GM12878 (cell line): ENCODE results near the gene SLC29A1. TPM values are rescaled to one million over a fixed set of nuclear protein-coding genes. Genes with fewer than 3 reads are reported as not detected.

Experiments used
- ATAC-seq: fragments of 200-7000 bp; cut with Tn5 transposase; 3 replicates; pipeline ENCODE4 v1.9.1; 2020; ENCODE audit warnings: mild to moderate bottlenecking, moderate library complexity
- BruUV-seq: library from RNA; stranded (reverse); fragments of 400-500 nt; replicated peaks from 2 replicates; lab custom pipeline; 2021; lab: Mats Ljungman, UMichigan
- CTCF ChIA-PET: fragments of 300-600 bp; sonication (Branson Sonifier 250); formaldehyde crosslinking; extraction: SDS; loops from one replicate; lab custom pipeline; 2021; ENCODE audit warnings: inconsistent platforms; lab: Yijun Ruan, JAX
- POLR2A ChIA-PET: fragments of 350-600 bp; formaldehyde crosslinking; extraction: SDS; loops from one replicate; lab custom pipeline; 2021; ENCODE audit warnings: inconsistent platforms; lab: Charles Lee
- RAD21 ChIA-PET: fragments of 300-600 bp; sonication (Branson Sonifier 250); formaldehyde crosslinking; loops from one replicate; lab custom pipeline; 2023; ENCODE audit warnings: antibody characterized with exemption; ENCODE audit not compliant: unreplicated experiment; lab: Charles Lee
- SMC1A ChIA-PET: fragments of 300-600 bp; sonication (Branson Sonifier 250); formaldehyde crosslinking; loops from one replicate; lab custom pipeline; 2023; ENCODE audit not compliant: unreplicated experiment, uncharacterized antibody; lab: Charles Lee
- DNase-seq: peaks from one replicate; pipeline ENCODE4 v3.0.0-alpha.2; 2011; ENCODE audit warnings: low read depth, low spot score
- FAIRE-seq: peaks from 3 replicates; lab custom pipeline; 2011; peaks lifted over from hg19 to GRCh38; lab: Jason Lieb, UNC
- H2AFZ ChIP-seq: 2 replicates; pipeline ENCODE4 v1.6.0; 2011; ENCODE audit warnings: low read depth, low read length, control low read depth; ENCODE audit not compliant: control insufficient read depth
- H3K27ac ChIP-seq: 2 replicates; pipeline ENCODE4 v1.5.1; 2011; ENCODE audit warnings: control low read depth; ENCODE audit not compliant: control insufficient read depth, insufficient read depth
- H3K27me3 ChIP-seq, 2 experiments: replicated peaks in 1 of 2; 2 replicates each; pipeline versions ENCODE4 v1.6.0 to v1.6.1; 2011; ENCODE audit warnings: low read length in 1 of 2; ENCODE audit not compliant: control insufficient read depth in 2 of 2, insufficient read depth in 2 of 2
- H3K36me3 ChIP-seq, 2 experiments: 2 replicates each; pipeline ENCODE4 v1.5.1; 2011; ENCODE audit warnings: low read length in 1 of 2; ENCODE audit not compliant: control insufficient read depth in 2 of 2, insufficient read depth in 2 of 2
- H3K4me1 ChIP-seq: 2 replicates; pipeline ENCODE4 v1.6.1; 2011; ENCODE audit warnings: mild to moderate bottlenecking, low read length, moderate library complexity, mixed read lengths; ENCODE audit not compliant: control insufficient read depth, insufficient read depth
- H3K4me2 ChIP-seq: 2 replicates; pipeline ENCODE4 v1.6.0; 2011; ENCODE audit warnings: control low read depth; ENCODE audit not compliant: control insufficient read depth, insufficient read depth
- H3K4me3 ChIP-seq: fragments of 200-600 bp; sonication (generic); 2 replicates; pipeline ENCODE4 v1.5.1; 2016
- H3K79me2 ChIP-seq: 2 replicates; pipeline ENCODE4 v1.6.0; 2011; ENCODE audit warnings: low read length; ENCODE audit not compliant: control insufficient read depth, insufficient read depth
- H3K9ac ChIP-seq: 2 replicates; pipeline ENCODE4 v1.8.0; 2011; ENCODE audit warnings: low read length, control low read depth, mixed read lengths; ENCODE audit not compliant: control insufficient read depth, insufficient read depth
- H3K9me3 ChIP-seq: replicated peaks from 3 replicates; pipeline ENCODE4 v1.5.1; 2011; ENCODE audit warnings: mild to moderate bottlenecking, low read length; ENCODE audit not compliant: control insufficient read depth, insufficient read depth
- H4K20me1 ChIP-seq: 2 replicates; pipeline ENCODE4 v1.6.0; 2011; ENCODE audit not compliant: control insufficient read depth, insufficient read depth
- BRCA1 ChIP-seq: IDR thresholded peaks from 2 replicates; pipeline ENCODE4 v1.6.1; 2011; ENCODE audit warnings: low read depth, low read length, improper control_type of control experiment
- CHD2 ChIP-seq: IDR thresholded peaks from 2 replicates; pipeline ENCODE4 v1.6.1; 2011; ENCODE audit warnings: low read depth, low read length, improper control_type of control experiment, borderline replicate concordance
- EGR1 ChIP-seq, 2 experiments: IDR thresholded peaks; 1 replicate in 1 of 2; 2 replicates in 1 of 2; pipeline ENCODE4 v1.6.1; 2011 to 2012; ENCODE audit warnings: low read depth in 2 of 2, low read length in 2 of 2, borderline replicate concordance in 1 of 2, mild to moderate bottlenecking in 1 of 2, moderate library complexity in 1 of 2
- MXI1 ChIP-seq: fragments of 150-350 bp; IDR thresholded peaks from 2 replicates; pipeline ENCODE4 v1.6.1; 2011; ENCODE audit warnings: low read depth, mild to moderate bottlenecking, inconsistent platforms, low read length, improper control_type of control experiment
- RELA ChIP-seq: fragments of 450-650 bp; IDR thresholded peaks from 2 replicates; pipeline ENCODE4 v1.8.0; 2014; ENCODE audit warnings: borderline replicate concordance; ENCODE audit not compliant: partially characterized antibody
- ZBED1 ChIP-seq: IDR thresholded peaks from 2 replicates; pipeline ENCODE4 v1.6.1; 2016; ENCODE audit warnings: borderline replicate concordance
- ZSCAN29 ChIP-seq: fragments of 450-650 bp; IDR thresholded peaks from 2 replicates; pipeline ENCODE4 v1.6.1; 2017; ENCODE audit warnings: mild to moderate bottlenecking, moderate library complexity
- WGBS: methylation state at CpG from one replicate; pipeline ENCODE4 v1.1.6; 2016; ENCODE audit warnings: low lambda C conversion rate; ENCODE audit not compliant: insufficient replicate concordance, insufficient coverage; ENCODE audit errors: missing lambda C conversion rate; 5-methylcytosine and 5-hydroxymethylcytosine counted together
- in situ Hi-C: fragments of 300-500 bp; cut with MboI; formaldehyde crosslinking; loops from 9 replicates; pipeline ENCODE4 v1.14.3; 2018; ENCODE audit warnings: mixed read lengths
- intact Hi-C: fragments of 100-400 bp; cut with micrococcal nuclease; formaldehyde crosslinking; loops from one replicate; pipeline ENCODE4 v1.14.2; 2022; ENCODE audit not compliant: unreplicated experiment
- polyA plus RNA-seq, 11 experiments: library from polyadenylated mRNA; depleted of rRNA in 4 of 11; unstranded in 6 of 11; stranded (reverse) in 5 of 11; fragments of >200 nt; fragmentation: Nextera tagmentation in 4 of 11; fragmentation: Illumina TruSeq in 1 of 11; extraction: Ambion mirVana in 4 of 11; extraction: Trizol in 1 of 11; gene quantifications; 1 replicate in 1 of 11; 2 replicates in 10 of 11; pipeline versions ENCODE4 v1.2.1 to v1.2.3, GENCODE V29; 2011 to 2016; ENCODE audit warnings: inconsistent platforms in 2 of 11, missing spikeins in 2 of 11, low read depth in 1 of 11
- total RNA-seq, 4 experiments: library from RNA; depleted of rRNA in 3 of 4; stranded (reverse); fragments of >200 nt in 3 of 4; fragmentation: Illumina TruSeq in 1 of 4; extraction: Trizol in 1 of 4; gene quantifications; 2 replicates each; pipeline versions ENCODE4 v1.2.1 to v1.2.3, GENCODE V29; 2013 to 2021
- TF ChIP-seq, protein P1 (sequence below): IDR thresholded peaks from 2 replicates; pipeline ENCODE4 v1.6.1; 2011; ENCODE audit warnings: borderline replicate concordance, low read depth, mild to moderate bottlenecking, moderate library complexity, mixed read lengths, low read length; ENCODE audit not compliant: insufficient read depth; ENCODE audit errors: extremely low read length
- TF ChIP-seq, protein P2 (sequence below): IDR thresholded peaks from 2 replicates; pipeline ENCODE4 v1.6.1; 2012; ENCODE audit warnings: low read depth, low read length, improper control_type of control experiment
- TF ChIP-seq, protein P3 (sequence below): fragments of 450-650 bp; IDR thresholded peaks from 2 replicates; pipeline ENCODE4 v1.6.1; 2016; ENCODE audit warnings: mild to moderate bottlenecking
- TF ChIP-seq, protein P4 (sequence below), 3 experiments: IDR thresholded peaks in 2 of 3; conservative IDR thresholded peaks in 1 of 3; 2 replicates each; pipeline ENCODE4 v1.5.1; 2011; ENCODE audit warnings: low read depth in 3 of 3, low read length in 3 of 3, mild to moderate bottlenecking in 3 of 3, control low read depth in 2 of 3, moderate library complexity in 2 of 3, inconsistent platforms in 1 of 3, mixed read lengths in 1 of 3; ENCODE audit not compliant: control insufficient read depth in 2 of 3, insufficient read depth in 1 of 3; ENCODE audit errors: extremely low read depth in 1 of 3

The SLC29A1 gene
- total and polyA plus RNA-seq, 10 of the 15 experiments (the other 5 are each of a cell fraction or from before 2014, with no cell fraction given), result 10.0 to 132 (median 93.4) TPM

DNA sequence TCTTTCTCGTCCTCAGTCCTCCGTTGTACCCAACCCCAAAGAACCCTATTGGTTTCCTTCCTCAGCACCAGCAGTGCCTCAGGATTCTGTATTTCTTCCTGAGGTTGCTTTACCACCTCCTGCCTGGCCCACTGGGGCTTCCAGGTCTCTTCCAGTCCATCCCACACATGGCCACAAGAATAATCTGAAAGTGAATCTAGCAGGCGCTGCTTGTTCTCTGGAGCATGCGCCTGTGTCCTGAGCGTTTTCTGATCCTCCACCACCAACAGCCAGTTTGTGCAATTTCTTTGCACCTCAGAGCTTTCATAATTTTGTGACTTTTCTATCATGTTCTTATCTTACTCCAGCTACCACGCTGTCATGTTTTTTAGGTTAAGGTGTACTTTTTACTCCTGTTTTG, 11.9 kb downstream of the SLC29A1 start:
- intact Hi-C loops, result no loop called here
- in situ Hi-C loops, result loop anchor here (5.0 to 10.0 kb wide), 2 partner anchors 63 to 130 kb away; no protein-coding TSS in a partner anchor

More for the DNA sequence above, 11.9 kb downstream of the SLC29A1 start:
- H3K9ac ChIP-seq, result no peak overlapping the region
- H3K9me3 ChIP-seq, result no peaks in the 10 kb centered on the region
- no peak overlapping the region for H2AFZ ChIP-seq
- DNase-seq (no peak), ATAC-seq (no peak), FAIRE-seq (no peak)
- TF ChIP-seq ZBED1, result no peak
- TF ChIP-seq EGR1 (IDR thresholded peaks at IDR 0.05; ENCODE audit: borderline replicate concordance in 1 of 2, low read depth in 2 of 2, low read length in 2 of 2), result no peak
- TF ChIP-seq, protein P1, sequence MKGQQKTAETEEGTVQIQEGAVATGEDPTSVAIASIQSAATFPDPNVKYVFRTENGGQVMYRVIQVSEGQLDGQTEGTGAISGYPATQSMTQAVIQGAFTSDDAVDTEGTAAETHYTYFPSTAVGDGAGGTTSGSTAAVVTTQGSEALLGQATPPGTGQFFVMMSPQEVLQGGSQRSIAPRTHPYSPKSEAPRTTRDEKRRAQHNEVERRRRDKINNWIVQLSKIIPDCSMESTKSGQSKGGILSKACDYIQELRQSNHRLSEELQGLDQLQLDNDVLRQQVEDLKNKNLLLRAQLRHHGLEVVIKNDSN, result no peak
- TF ChIP-seq ZSCAN29, result no peak
- no peak for TF ChIP-seq BRCA1
- no peak for TF ChIP-seq CHD2
- TF ChIP-seq, protein P2, sequence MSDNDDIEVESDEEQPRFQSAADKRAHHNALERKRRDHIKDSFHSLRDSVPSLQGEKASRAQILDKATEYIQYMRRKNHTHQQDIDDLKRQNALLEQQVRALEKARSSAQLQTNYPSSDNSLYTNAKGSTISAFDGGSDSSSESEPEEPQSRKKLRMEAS, result no peak
- no peak for TF ChIP-seq MXI1
- TF ChIP-seq, protein P3, sequence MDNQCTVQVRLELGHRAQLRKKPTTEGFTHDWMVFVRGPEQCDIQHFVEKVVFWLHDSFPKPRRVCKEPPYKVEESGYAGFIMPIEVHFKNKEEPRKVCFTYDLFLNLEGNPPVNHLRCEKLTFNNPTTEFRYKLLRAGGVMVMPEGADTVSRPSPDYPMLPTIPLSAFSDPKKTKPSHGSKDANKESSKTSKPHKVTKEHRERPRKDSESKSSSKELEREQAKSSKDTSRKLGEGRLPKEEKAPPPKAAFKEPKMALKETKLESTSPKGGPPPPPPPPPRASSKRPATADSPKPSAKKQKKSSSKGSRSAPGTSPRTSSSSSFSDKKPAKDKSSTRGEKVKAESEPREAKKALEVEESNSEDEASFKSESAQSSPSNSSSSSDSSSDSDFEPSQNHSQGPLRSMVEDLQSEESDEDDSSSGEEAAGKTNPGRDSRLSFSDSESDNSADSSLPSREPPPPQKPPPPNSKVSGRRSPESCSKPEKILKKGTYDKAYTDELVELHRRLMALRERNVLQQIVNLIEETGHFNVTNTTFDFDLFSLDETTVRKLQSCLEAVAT, result no peak
- TF ChIP-seq, protein P4, sequence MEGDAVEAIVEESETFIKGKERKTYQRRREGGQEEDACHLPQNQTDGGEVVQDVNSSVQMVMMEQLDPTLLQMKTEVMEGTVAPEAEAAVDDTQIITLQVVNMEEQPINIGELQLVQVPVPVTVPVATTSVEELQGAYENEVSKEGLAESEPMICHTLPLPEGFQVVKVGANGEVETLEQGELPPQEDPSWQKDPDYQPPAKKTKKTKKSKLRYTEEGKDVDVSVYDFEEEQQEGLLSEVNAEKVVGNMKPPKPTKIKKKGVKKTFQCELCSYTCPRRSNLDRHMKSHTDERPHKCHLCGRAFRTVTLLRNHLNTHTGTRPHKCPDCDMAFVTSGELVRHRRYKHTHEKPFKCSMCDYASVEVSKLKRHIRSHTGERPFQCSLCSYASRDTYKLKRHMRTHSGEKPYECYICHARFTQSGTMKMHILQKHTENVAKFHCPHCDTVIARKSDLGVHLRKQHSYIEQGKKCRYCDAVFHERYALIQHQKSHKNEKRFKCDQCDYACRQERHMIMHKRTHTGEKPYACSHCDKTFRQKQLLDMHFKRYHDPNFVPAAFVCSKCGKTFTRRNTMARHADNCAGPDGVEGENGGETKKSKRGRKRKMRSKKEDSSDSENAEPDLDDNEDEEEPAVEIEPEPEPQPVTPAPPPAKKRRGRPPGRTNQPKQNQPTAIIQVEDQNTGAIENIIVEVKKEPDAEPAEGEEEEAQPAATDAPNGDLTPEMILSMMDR (IDR thresholded peaks at IDR 0.05 in 2 of 3, conservative IDR thresholded peaks at IDR 0.05 in 1 of 3; ENCODE audit: control insufficient read depth in 2 of 3, extremely low read depth in 1 of 3, insufficient read depth in 1 of 3, low read depth in 3 of 3, low read length in 3 of 3), result no peak
- TF ChIP-seq RELA, result no peak
- WGBS, result 97% methylated on average over 6 of the region's 6 CpGs
- ChIA-PET POLR2A (interaction anchor here (1.2 to 4.4 kb wide), 2 partner anchors 10 kb away, joined by 5 to 27 read pairs; no protein-coding TSS in a partner anchor), RAD21 (interaction anchor here (0.9 to 4.8 kb wide), 7 partner anchors 11 to 66 kb away, joined by 3 to 29 read pairs (median 5); partner anchors contain the start of gene SLC29A1), CTCF (interaction anchor here (0.7 to 6.4 kb wide), 24 partner anchors 10 to 139 kb away, joined by 3 to 117 read pairs (median 6); partner anchors contain the start of genes AARS2, HSP90AB1, MYMX and SLC29A1), SMC1A (interaction anchor here (1.0 to 3.5 kb wide), 13 partner anchors 8 to 139 kb away, joined by 3 to 26 read pairs (median 5); partner anchors contain the start of gene SLC35B2)
- H3K27ac ChIP-seq, result no peak overlapping the region
- no peak overlapping the region for H3K4me3 ChIP-seq
- H3K4me2 ChIP-seq, result no peak overlapping the region
- H3K27me3 ChIP-seq, result no peaks in the 10 kb centered on the region
- no peaks in the 10 kb centered on the region for H4K20me1 ChIP-seq
- H3K79me2 ChIP-seq, result no peaks in the 10 kb centered on the region
- H3K36me3 ChIP-seq, result peaks cover 4 to 11% of the 10 kb centered on the region in 2 experiments; a peak in 3 of 4 replicates
- no TSS peak for BruUV-seq
- H3K4me1 ChIP-seq, result peaks cover 8% of the 10 kb centered on the region
